T-cell (primary cell): ENCODE data around the gene RAD54L2. TPM values are rescaled to one million over a fixed set of nuclear protein-coding genes. Genes with fewer than 3 reads are reported as not detected.
"Not testable (repeated sequence)": the region's sequence is repeated elsewhere in the genome, so short reads cannot be mapped to it uniquely, and the experiment has no call there.

ENCODE experiments used
- ATAC-seq, 4 experiments: fragments of 200-7000 bp in 3 of 4; fragments of 150-1000 bp in 1 of 4; cut with Tn5 transposase; replicated peaks in 1 of 4; 1 replicate in 3 of 4; 2 replicates in 1 of 4; pipeline ENCODE4 v1.10.0; 2021; ENCODE audit warnings: moderate library complexity in 3 of 4, mild to moderate bottlenecking in 2 of 4, moderate number of reproducible peaks in 1 of 4
- CTCF ChIA-PET, 2 donors: fragments of 300-600 bp; sonication (Branson Sonifier 250); formaldehyde crosslinking; loops; one replicate each; lab custom pipeline; 2022; ENCODE audit warnings: antibody characterized with exemption in 2 of 2; lab: Charles Lee
- POLR2A ChIA-PET, 2 donors: fragments of 300-600 bp; sonication (Branson Sonifier 250); formaldehyde crosslinking; loops; one replicate each; lab custom pipeline; 2022; ENCODE audit warnings: antibody characterized with exemption in 2 of 2; lab: Charles Lee
- DNase-seq, 35 experiments: peaks; one replicate each; pipeline versions ENCODE4 v3.0.0 to v3.0.0-alpha.2; 2013 to 2023
- H3K27ac ChIP-seq: one replicate; pipeline ENCODE4 v1.5.1; 2013; ENCODE audit warnings: low read length
- H3K27me3 ChIP-seq, 2 experiments: replicated peaks in 1 of 2; 1 replicate in 1 of 2; 2 replicates in 1 of 2; pipeline versions ENCODE4 v1.6.1 to v1.7.0; 2013; ENCODE audit warnings: low read length in 1 of 2, mixed read lengths in 1 of 2; ENCODE audit not compliant: control insufficient read depth in 2 of 2, insufficient read depth in 2 of 2; ENCODE audit errors: extremely low read depth in 1 of 2
- H3K36me3 ChIP-seq, 2 donors: 1 replicate in 1 of 2; 2 replicates in 1 of 2; pipeline versions ENCODE4 v1.6.1 to v1.7.0; 2013; ENCODE audit warnings: low read length in 1 of 2; ENCODE audit not compliant: control insufficient read depth in 2 of 2, insufficient read depth in 1 of 2; ENCODE audit errors: extremely low read depth in 1 of 2
- H3K4me1 ChIP-seq, 2 experiments: 1 replicate in 1 of 2; 2 replicates in 1 of 2; pipeline versions ENCODE4 v1.6.1 to v1.7.0; 2013; ENCODE audit warnings: low read length in 2 of 2, mixed read lengths in 1 of 2; ENCODE audit not compliant: insufficient read depth in 2 of 2, control insufficient read depth in 1 of 2; ENCODE audit errors: extremely low read depth in 1 of 2
- H3K4me3 ChIP-seq, 2 donors: 1 replicate in 1 of 2; 2 replicates in 1 of 2; pipeline versions ENCODE4 v1.5.1 to v1.7.0; 2013; ENCODE audit warnings: mild to moderate bottlenecking in 2 of 2, low read length in 1 of 2, moderate library complexity in 1 of 2; ENCODE audit not compliant: control insufficient read depth in 1 of 2; ENCODE audit errors: extremely low read depth in 1 of 2
- H3K9me3 ChIP-seq: 2 replicates; pipeline ENCODE4 v1.7.0; 2013
- H3K27ac Mint-ChIP-seq, 2 donors: one replicate each; pipeline ENCODE4 v1.8.0; 2020 to 2021; ENCODE audit warnings: mild to moderate bottlenecking in 2 of 2, mixed read lengths in 2 of 2
- H3K27me3 Mint-ChIP-seq, 2 donors: one replicate each; pipeline ENCODE4 v1.8.0; 2021 to 2022; ENCODE audit warnings: mixed read lengths in 2 of 2
- H3K36me3 Mint-ChIP-seq: one replicate; pipeline ENCODE4 v1.8.0; 2021; ENCODE audit warnings: mixed read lengths
- H3K4me1 Mint-ChIP-seq, 3 donors: one replicate each; pipeline ENCODE4 v1.8.0; 2020 to 2022; ENCODE audit warnings: mixed read lengths in 3 of 3, mild to moderate bottlenecking in 1 of 3
- H3K4me3 Mint-ChIP-seq, 3 donors: one replicate each; pipeline ENCODE4 v1.8.0; 2020 to 2022; ENCODE audit warnings: mild to moderate bottlenecking in 3 of 3, mixed read lengths in 3 of 3, moderate library complexity in 3 of 3
- H3K9me3 Mint-ChIP-seq, 3 donors: one replicate each; pipeline ENCODE4 v1.8.0; 2020 to 2022; ENCODE audit warnings: mixed read lengths in 3 of 3
- WGBS: methylation state at CpG from one replicate; pipeline ENCODE4 v1.1.5; 2013; ENCODE audit warnings: missing lambda C conversion rate; ENCODE audit not compliant: insufficient coverage; 5-methylcytosine and 5-hydroxymethylcytosine counted together
- total RNA-seq, 35 experiments: library from RNA in 6 of 35; stranded (reverse) in 6 of 35; fragments of 120-200 nt in 1 of 35; gene quantifications; one replicate each; pipeline versions ENCODE4 v1.2.1 to v1.2.4 and lab custom pipeline; 2013 to 2026

RAD54L2 gene
- total RNA-seq, 5 donors from 2014 or later (not counting 1 experiment from before 2014, with no cell fraction given) = 35.9 to 42.8 (median 39.7) TPM

DNA sequence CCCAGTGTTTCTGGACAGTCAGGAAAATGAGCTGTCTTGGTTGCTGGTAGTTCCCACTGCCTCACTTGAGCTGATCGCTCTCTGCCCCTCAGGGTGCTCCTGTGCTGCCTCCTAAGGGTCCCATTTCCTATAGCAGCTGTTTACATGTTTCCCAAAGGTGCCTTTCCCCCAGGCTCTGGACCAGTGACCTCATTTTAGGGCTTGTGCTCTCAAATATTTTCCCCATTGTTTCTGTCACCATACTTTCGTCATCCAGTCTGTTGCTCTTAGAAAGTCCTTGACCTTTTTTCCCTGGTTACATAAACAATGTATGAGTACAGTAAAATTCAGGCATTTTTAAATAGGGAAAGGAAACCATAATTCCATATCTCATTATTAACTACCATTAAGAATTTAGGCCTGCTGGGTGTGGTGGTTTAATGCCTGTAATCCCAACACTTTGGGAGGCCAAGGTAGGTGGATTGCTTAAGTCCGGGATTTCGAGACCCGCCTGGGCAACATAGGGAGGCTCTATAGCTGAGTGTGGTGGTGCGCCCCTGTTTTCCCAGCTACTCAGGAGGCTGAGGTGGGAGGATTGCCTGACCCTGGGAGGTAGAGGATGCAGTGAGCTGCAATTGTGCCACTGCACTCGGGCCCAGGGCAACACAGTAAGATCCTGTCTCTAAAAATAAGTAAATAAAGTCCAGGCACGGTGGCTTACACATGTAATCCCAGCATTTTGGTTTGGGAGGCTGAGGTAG, 11.7 kb downstream of the RAD54L2 start:
- WGBS = 99% methylated on average over 7 of the region's 8 CpGs
- Histone ChIP-seq H3K27me3 (no peaks in the 10 kb centered on the region), H3K4me1 (no peaks in the 10 kb centered on the region), H3K36me3 (peaks cover 15 to 26% of the 10 kb centered on the region in 2 donors), H3K27ac (no peak overlapping the region), H3K4me3 (no peak overlapping the region), H3K9me3 (no peaks in the 10 kb centered on the region)
- ATAC-seq = no peak
- Mint-ChIP-seq H3K9me3 (no peaks in the 10 kb centered on the region), H3K4me1 (peaks cover 0 to 5% (median 3%) of the 10 kb centered on the region in 3 donors), H3K4me3 (no peak overlapping the region), H3K27me3 (no peaks in the 10 kb centered on the region), H3K36me3 (peaks cover 14% of the 10 kb centered on the region), H3K27ac (no peak overlapping the region)
- no peak for DNase-seq
- POLR2A ChIA-PET = interaction anchor here (0.6 to 0.8 kb wide), 2 partner anchors 10 to 576 kb away, joined by 6 to 11 read pairs; no protein-coding TSS in a partner anchor
- CTCF ChIA-PET = interaction anchor here (0.6 kb wide), 3 partner anchors 33 to 120 kb away, joined by 3 to 5 read pairs (median 4); no protein-coding TSS in a partner anchor

DNA sequence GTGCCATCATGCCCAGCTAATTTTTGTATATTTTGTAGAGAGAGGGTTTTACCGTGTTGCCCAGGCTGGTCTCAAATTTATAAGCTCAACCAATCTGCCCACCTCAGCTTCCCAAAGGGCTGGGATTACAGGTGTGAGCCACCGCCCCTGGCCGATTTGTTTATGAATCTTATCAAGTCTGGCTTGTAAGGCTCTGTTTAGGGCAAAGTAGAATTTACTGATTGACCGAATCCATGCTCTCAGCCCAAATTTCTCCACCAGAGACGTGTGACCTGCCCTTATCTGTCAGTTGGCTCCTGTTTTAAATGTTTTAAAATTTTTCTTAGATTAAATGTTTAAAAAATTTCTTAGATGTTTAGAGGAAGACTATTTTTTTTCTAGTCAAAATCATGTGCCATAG, 19.5 kb downstream of the RAD54L2 start:
- Mint-ChIP-seq H3K4me1 (peaks cover 5 to 16% (median 6%) of the 10 kb centered on the region in 3 donors), H3K36me3 (peaks cover 23% of the 10 kb centered on the region), H3K4me3 (no peak overlapping the region), H3K27ac (no peak overlapping the region), H3K9me3 (no peaks in the 10 kb centered on the region), H3K27me3 (no peaks in the 10 kb centered on the region)
- Histone ChIP-seq H3K27ac (no peak overlapping the region), H3K27me3 (no peaks in the 10 kb centered on the region), H3K4me1 (no peaks in the 10 kb centered on the region), H3K9me3 (no peaks in the 10 kb centered on the region), H3K4me3 (no peak overlapping the region), H3K36me3 (peaks cover 11 to 15% of the 10 kb centered on the region in 2 donors)
- DNase-seq (no peak), ATAC-seq (no peak)
- no CpG with 5 or more reads among the region's 5 CpGs for WGBS
- POLR2A ChIA-PET = no interaction called here
- CTCF ChIA-PET = interaction anchor here in 1 of 2 donors (0.6 kb wide), 1 partner anchor 71 kb away, joined by 3 read pairs; no protein-coding TSS in a partner anchor

DNA sequence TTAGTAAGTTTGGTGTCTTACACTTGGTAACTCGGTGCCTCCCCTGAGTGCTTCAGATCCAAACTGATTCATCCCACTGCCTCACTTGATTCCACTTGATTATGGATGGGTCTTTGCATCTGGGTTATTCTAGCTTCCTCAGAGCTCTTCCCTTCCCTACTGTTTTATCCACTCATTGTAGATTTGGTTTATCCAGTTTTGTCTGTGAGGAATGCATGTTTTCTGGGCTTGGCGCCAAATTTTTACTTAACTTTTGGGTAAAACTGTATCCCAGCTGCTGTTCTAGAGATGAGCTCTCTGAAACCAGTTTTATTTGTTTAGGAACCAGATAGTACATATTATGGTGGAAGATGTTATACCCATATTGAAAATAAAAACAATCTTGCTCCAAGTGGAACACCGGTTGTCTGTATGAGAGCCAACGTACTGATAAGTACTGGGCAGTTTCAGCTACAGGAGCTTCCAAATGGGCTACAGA, 20.9 kb downstream of the RAD54L2 start:
- H3K27ac ChIP-seq = no peak overlapping the region
- H3K9me3 ChIP-seq = no peaks in the 10 kb centered on the region
- ChIA-PET POLR2A (interaction anchor here in 1 of 2 donors (0.7 kb wide), 1 partner anchor 8 kb away, joined by 3 read pairs; no protein-coding TSS in a partner anchor), CTCF (interaction anchor here in 1 of 2 donors (0.6 kb wide), 1 partner anchor 48 kb away, joined by 4 read pairs; no protein-coding TSS in a partner anchor)
- DNase-seq (no peak), ATAC-seq (no peak)
- no peaks in the 10 kb centered on the region for H3K9me3 Mint-ChIP-seq
- peaks cover 17% of the 10 kb centered on the region for H3K36me3 Mint-ChIP-seq
- 100% methylated on average over 1 of the region's 4 CpGs for WGBS
- peaks cover 18 to 26% (median 18%) of the 10 kb centered on the region in 3 donors for H3K4me1 Mint-ChIP-seq
- no peaks in the 10 kb centered on the region for H3K4me1 ChIP-seq
- peaks cover 7 to 9% of the 10 kb centered on the region in 2 donors for H3K36me3 ChIP-seq
- H3K27me3 ChIP-seq = no peaks in the 10 kb centered on the region
- H3K4me3 Mint-ChIP-seq = no peak overlapping the region
- no peaks in the 10 kb centered on the region for H3K27me3 Mint-ChIP-seq
- H3K4me3 ChIP-seq = no peak overlapping the region
- no peak overlapping the region for H3K27ac Mint-ChIP-seq

DNA sequence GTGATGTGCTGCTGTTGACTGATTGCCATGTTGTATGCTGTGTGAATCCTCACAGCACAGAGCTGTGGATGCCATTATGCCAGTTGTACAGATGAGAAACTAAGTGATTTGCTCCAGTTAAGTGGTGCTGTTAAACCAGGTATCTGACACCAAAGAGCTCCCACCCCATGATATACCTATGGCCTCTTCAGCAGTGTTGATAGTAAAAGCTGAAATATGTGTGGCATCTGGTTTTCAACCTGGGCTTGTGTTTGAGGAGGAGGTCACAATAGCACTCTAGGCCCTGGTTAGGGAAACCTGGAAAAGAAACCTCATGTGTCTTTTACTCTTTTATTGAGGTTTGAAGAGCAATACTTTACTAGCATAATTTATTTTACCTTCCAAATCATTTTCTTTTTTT, 21.4 kb downstream of the RAD54L2 start:
- Histone ChIP-seq H3K27me3 (no peaks in the 10 kb centered on the region), H3K4me3 (no peak overlapping the region), H3K36me3 (peaks cover 7% of the 10 kb centered on the region in 2 donors), H3K4me1 (no peaks in the 10 kb centered on the region), H3K9me3 (no peaks in the 10 kb centered on the region), H3K27ac (no peak overlapping the region)
- Mint-ChIP-seq H3K9me3 (no peaks in the 10 kb centered on the region), H3K27me3 (no peaks in the 10 kb centered on the region), H3K4me1 (peaks cover 18 to 26% (median 19%) of the 10 kb centered on the region in 3 donors), H3K36me3 (peaks cover 17% of the 10 kb centered on the region), H3K27ac (no peak overlapping the region), H3K4me3 (no peak overlapping the region)
- ATAC-seq = no peak
- DNase-seq = no peak
- ChIA-PET POLR2A (interaction anchor here in 1 of 2 donors (0.7 kb wide), 1 partner anchor 9 kb away, joined by 3 read pairs; no protein-coding TSS in a partner anchor), CTCF (no interaction called here)

DNA sequence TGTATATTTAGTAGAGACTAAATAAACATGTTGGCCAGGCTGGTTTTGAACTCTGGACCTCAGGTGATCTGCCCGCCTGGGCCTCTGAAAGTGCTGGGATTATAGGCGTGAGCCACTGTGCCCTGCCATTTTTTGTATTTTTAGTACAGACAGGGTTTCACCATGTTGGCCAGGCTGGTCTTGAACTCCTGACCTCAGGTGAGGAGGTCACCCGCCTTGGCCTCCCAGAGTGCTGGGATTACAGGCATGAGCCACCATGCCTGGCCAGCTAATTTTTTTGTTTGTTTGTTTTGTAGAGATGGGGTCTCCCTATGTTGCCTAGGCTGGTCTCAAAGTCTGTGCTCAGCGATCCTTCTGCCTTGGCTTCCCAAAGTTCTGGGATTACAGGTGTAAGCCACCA, 23.9 kb downstream of the RAD54L2 start:
- DNase-seq, H3K4me3 ChIP-seq, H3K27ac Mint-ChIP-seq, ATAC-seq, H3K27ac ChIP-seq, H3K4me3 Mint-ChIP-seq, H3K27me3 ChIP-seq, H3K9me3 Mint-ChIP-seq, H3K36me3 ChIP-seq, H3K4me1 ChIP-seq, H3K9me3 ChIP-seq, H3K27me3 Mint-ChIP-seq, CTCF ChIA-PET: not testable (repeated sequence)
- peaks cover 22% of the 10 kb centered on the region for H3K36me3 Mint-ChIP-seq
- POLR2A ChIA-PET = interaction anchor here in 1 of 2 donors (0.6 kb wide), 1 partner anchor 36 kb away, joined by 8 read pairs; no protein-coding TSS in a partner anchor
- H3K4me1 Mint-ChIP-seq = peaks cover 27 to 33% (median 30%) of the 10 kb centered on the region in 3 donors
- 97% methylated on average over 4 of the region's 4 CpGs for WGBS

DNA sequence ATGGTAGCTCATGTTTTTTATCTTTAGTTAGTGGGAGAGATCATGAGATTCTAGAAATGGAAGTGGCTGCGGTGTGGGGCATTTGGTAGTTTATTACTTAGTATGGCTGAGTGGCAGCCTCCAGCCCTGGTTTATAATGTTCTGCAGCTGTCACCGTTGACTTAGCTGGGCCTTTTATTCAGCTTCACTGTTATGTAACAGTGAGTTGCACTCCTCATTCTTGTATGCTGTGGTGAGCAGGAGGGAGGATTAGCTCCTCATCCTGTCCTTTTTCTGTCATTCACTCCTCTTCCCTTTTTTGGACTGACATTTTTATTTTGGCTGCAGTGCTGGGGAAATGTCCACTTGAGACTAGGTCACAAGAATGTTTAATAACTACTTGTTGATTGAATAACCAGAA, 29.5 kb downstream of the RAD54L2 start:
- ChIA-PET CTCF (interaction anchor here in 1 of 2 donors (1.0 kb wide), 1 partner anchor 102 kb away, joined by 5 read pairs; no protein-coding TSS in a partner anchor), POLR2A (interaction anchor here in 1 of 2 donors (0.5 kb wide), 1 partner anchor 82 kb away, joined by 3 read pairs; no protein-coding TSS in a partner anchor)
- Mint-ChIP-seq H3K27me3 (no peaks in the 10 kb centered on the region), H3K36me3 (peaks cover 32% of the 10 kb centered on the region), H3K9me3 (no peaks in the 10 kb centered on the region), H3K27ac (peak overlapping the region in 1 of 2 donors; percentile 50), H3K4me3 (no peak overlapping the region), H3K4me1 (peaks cover 29 to 31% (median 31%) of the 10 kb centered on the region in 3 donors)
- no peak overlapping the region for H3K4me3 ChIP-seq
- H3K4me1 ChIP-seq = no peaks in the 10 kb centered on the region
- WGBS = 77% methylated on average over 2 of the region's 2 CpGs
- H3K27me3 ChIP-seq = no peaks in the 10 kb centered on the region
- no peaks in the 10 kb centered on the region for H3K9me3 ChIP-seq
- ATAC-seq (no peak), DNase-seq (no peak)
- peaks cover 7 to 9% of the 10 kb centered on the region in 2 donors for H3K36me3 ChIP-seq
- no peak overlapping the region for H3K27ac ChIP-seq
